Suprapubic skin (tissue), 4 donors: ENCODE results near the gene PRDM5.

Experiments used
- CTCF ChIP-seq, 2 donors: fragments of 200-600 bp in 1 of 2; fragments of 450-650 bp in 1 of 2; sonication (generic) in 1 of 2; IDR thresholded peaks; one replicate each; pipeline ENCODE4 v1.5.1; 2016 to 2019; ENCODE audit warnings: antibody characterized with exemption in 2 of 2, mild to moderate bottlenecking in 1 of 2, moderate library complexity in 1 of 2
- EP300 ChIP-seq: sonication (generic); formaldehyde crosslinking; IDR thresholded peaks from one replicate; pipeline ENCODE4 v1.6.1; 2017; ENCODE audit warnings: antibody characterized with exemption
- POLR2A ChIP-seq, 2 donors: fragments of 450-650 bp; IDR thresholded peaks; one replicate each; pipeline ENCODE4 v1.6.1; 2017; ENCODE audit warnings: antibody characterized with exemption in 2 of 2, mild to moderate bottlenecking in 2 of 2, moderate library complexity in 2 of 2
- POLR2AphosphoS5 ChIP-seq, 3 donors: sonication (generic); formaldehyde crosslinking; IDR thresholded peaks; one replicate each; pipeline ENCODE4 v1.6.1; 2017; ENCODE audit warnings: antibody characterized with exemption in 3 of 3

- TF ChIP-seq CTCF (IDR thresholded peaks at IDR 0.05) = no peak
- no peak for TF ChIP-seq POLR2AphosphoS5 (IDR thresholded peaks at IDR 0.05)
- no peak for TF ChIP-seq EP300
- TF ChIP-seq POLR2A (IDR thresholded peaks at IDR 0.05) = no peak
Observed at GRCh38 chr4:120814886-120815285, 107.6 kb downstream of the PRDM5 start.
